HepG2 (cell line): Measurements from ENCODE around the gene NT5C3B. TPM values are rescaled to one million over a fixed set of nuclear protein-coding genes. Genes with fewer than 3 reads are reported as not detected.

Source experiments
- CHCHD3 ChIP-seq: sonication (generic); formaldehyde crosslinking; IDR thresholded peaks from 2 replicates; pipeline ENCODE4 v1.8.0; 2022; ENCODE audit warnings: mild to moderate bottlenecking, missing genetic modification reagents, moderate library complexity
- ETV6 ChIP-seq: sonication (generic); formaldehyde crosslinking; conservative IDR thresholded peaks from 2 replicates; pipeline ENCODE4 v1.4.0; 2020; ENCODE audit warnings: missing genetic modification reagents
- FOXP1 ChIP-seq, 2 experiments: fragments of 450-650 bp in 1 of 2; IDR thresholded peaks; 2 replicates each; pipeline ENCODE4 v1.6.1; 2017 to 2018; ENCODE audit warnings: antibody characterized with exemption in 1 of 2
- HNRNPH1 ChIP-seq: fragments of 200-400 bp; formaldehyde crosslinking; optimal IDR thresholded peaks from 2 replicates; pipeline ENCODE3; 2017; ENCODE audit warnings: mild to moderate bottlenecking, low read depth, low read length
- JDP2 ChIP-seq: sonication (generic); formaldehyde crosslinking; IDR thresholded peaks from 2 replicates; pipeline ENCODE4 v1.8.1; 2022; ENCODE audit warnings: missing genetic modification reagents, borderline replicate concordance
- PLRG1 ChIP-seq: fragments of 450-650 bp; conservative IDR thresholded peaks from 2 replicates; pipeline ENCODE4 v1.6.1; 2016
- RBM39 ChIP-seq: fragments of 200-400 bp; formaldehyde crosslinking; IDR thresholded peaks from one replicate; pipeline ENCODE4 v1.6.1; 2018; ENCODE audit warnings: antibody characterized with exemption, mild to moderate bottlenecking, low read depth, low read length; ENCODE audit not compliant: poor library complexity, severe bottlenecking
- SNRNP70 ChIP-seq: fragments of 200-400 bp; formaldehyde crosslinking; IDR thresholded peaks from 2 replicates; pipeline ENCODE4 v1.6.1; 2017; ENCODE audit warnings: mild to moderate bottlenecking, low read depth, low read length, moderate library complexity
- SRY ChIP-seq: sonication (generic); formaldehyde crosslinking; IDR thresholded peaks from 2 replicates; pipeline ENCODE4 v1.8.0; 2022; ENCODE audit warnings: mild to moderate bottlenecking, missing genetic modification reagents
- SSRP1 ChIP-seq: IDR thresholded peaks from 2 replicates; pipeline ENCODE4 v1.6.1; 2016; ENCODE audit warnings: control low read depth
- TBP ChIP-seq: sonication (generic); formaldehyde crosslinking; IDR thresholded peaks from 2 replicates; pipeline ENCODE4 v1.5.0; 2020; ENCODE audit warnings: missing genetic modification reagents
- TOE1 ChIP-seq: sonication (generic); formaldehyde crosslinking; IDR thresholded peaks from 2 replicates; pipeline ENCODE4 v1.4.0; 2020; ENCODE audit warnings: mild to moderate bottlenecking, missing genetic modification reagents
- ZBTB42 ChIP-seq: sonication (generic); formaldehyde crosslinking; IDR thresholded peaks from 2 replicates; pipeline ENCODE4 v1.5.0; 2020; ENCODE audit warnings: mild to moderate bottlenecking, missing genetic modification reagents
- ZFP82 ChIP-seq: sonication (generic); formaldehyde crosslinking; IDR thresholded peaks from 2 replicates; pipeline ENCODE4 v1.5.1; 2020; ENCODE audit warnings: mild to moderate bottlenecking, missing genetic modification reagents, borderline replicate concordance
- ZNF317 ChIP-seq: sonication (generic); formaldehyde crosslinking; IDR thresholded peaks from 2 replicates; pipeline ENCODE4 v1.5.0; 2020; ENCODE audit warnings: mild to moderate bottlenecking, missing genetic modification reagents
- ZNF451 ChIP-seq: sonication (generic); formaldehyde crosslinking; IDR thresholded peaks from 2 replicates; pipeline ENCODE4 v1.5.0; 2020; ENCODE audit warnings: mild to moderate bottlenecking, missing genetic modification reagents
- polyA plus RNA-seq, 8 experiments: library from polyadenylated mRNA; depleted of rRNA in 3 of 8; stranded (reverse) in 7 of 8; unstranded in 1 of 8; fragments of >200 nt; fragmentation: Illumina TruSeq in 4 of 8; extraction: Trizol in 4 of 8; gene quantifications; 2 replicates each; pipeline versions ENCODE4 v1.2.1 to v1.2.3, GENCODE V29; 2011 to 2016; ENCODE audit warnings: low read depth in 4 of 8, missing spikeins in 1 of 8, mixed read lengths in 1 of 8; ENCODE audit not compliant: insufficient read depth in 1 of 8
- total RNA-seq, 5 experiments: library from RNA; depleted of rRNA; stranded (reverse); fragments of >200 nt; fragmentation: Illumina TruSeq; extraction: Trizol; gene quantifications; 2 replicates each; pipeline ENCODE4 v1.2.3, GENCODE V29; 2016; ENCODE audit warnings: low read depth in 1 of 5
- TF ChIP-seq, protein P1 (sequence below): sonication (generic); formaldehyde crosslinking; IDR thresholded peaks from 2 replicates; pipeline ENCODE4 v1.4.0; 2020; ENCODE audit warnings: missing genetic modification reagents, mild to moderate bottlenecking, borderline replicate concordance
- TF ChIP-seq, protein P2 (sequence below): sonication (generic); formaldehyde crosslinking; IDR thresholded peaks from 2 replicates; pipeline ENCODE4 v1.4.0; 2020; ENCODE audit warnings: missing genetic modification reagents; ENCODE audit errors: not compliant biosample characterization

NT5C3B gene
- total and polyA plus RNA-seq, 2 of the 13 experiments (the other 11 are each of a cell fraction or from before 2014, with no cell fraction given): 104 to 126 TPM

GRCh38 chr17:41864836-41865595, 29.0 kb upstream of the NT5C3B start, which contains the start of gene KLHL11 (continued):
- TF ChIP-seq, protein P1, sequence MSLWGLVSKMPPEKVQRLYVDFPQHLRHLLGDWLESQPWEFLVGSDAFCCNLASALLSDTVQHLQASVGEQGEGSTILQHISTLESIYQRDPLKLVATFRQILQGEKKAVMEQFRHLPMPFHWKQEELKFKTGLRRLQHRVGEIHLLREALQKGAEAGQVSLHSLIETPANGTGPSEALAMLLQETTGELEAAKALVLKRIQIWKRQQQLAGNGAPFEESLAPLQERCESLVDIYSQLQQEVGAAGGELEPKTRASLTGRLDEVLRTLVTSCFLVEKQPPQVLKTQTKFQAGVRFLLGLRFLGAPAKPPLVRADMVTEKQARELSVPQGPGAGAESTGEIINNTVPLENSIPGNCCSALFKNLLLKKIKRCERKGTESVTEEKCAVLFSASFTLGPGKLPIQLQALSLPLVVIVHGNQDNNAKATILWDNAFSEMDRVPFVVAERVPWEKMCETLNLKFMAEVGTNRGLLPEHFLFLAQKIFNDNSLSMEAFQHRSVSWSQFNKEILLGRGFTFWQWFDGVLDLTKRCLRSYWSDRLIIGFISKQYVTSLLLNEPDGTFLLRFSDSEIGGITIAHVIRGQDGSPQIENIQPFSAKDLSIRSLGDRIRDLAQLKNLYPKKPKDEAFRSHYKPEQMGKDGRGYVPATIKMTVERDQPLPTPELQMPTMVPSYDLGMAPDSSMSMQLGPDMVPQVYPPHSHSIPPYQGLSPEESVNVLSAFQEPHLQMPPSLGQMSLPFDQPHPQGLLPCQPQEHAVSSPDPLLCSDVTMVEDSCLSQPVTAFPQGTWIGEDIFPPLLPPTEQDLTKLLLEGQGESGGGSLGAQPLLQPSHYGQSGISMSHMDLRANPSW: no peak
- no peak for TF ChIP-seq HNRNPH1
- TF ChIP-seq ZNF317: 0 out of 2 replicates have a peak, but pooled peaks have one; percentile 7
- TF ChIP-seq ZBTB42 (CRISPR knock-in tag): 0 out of 2 replicates have a peak, but pooled peaks have one; percentile 81
- TF ChIP-seq PLRG1: no peak
- TF ChIP-seq SRY (CRISPR knock-in tag): no peak; the same call in 1 of the 2 replicates
- TF ChIP-seq RBM39: peak; percentile 85
- TF ChIP-seq, protein P2, sequence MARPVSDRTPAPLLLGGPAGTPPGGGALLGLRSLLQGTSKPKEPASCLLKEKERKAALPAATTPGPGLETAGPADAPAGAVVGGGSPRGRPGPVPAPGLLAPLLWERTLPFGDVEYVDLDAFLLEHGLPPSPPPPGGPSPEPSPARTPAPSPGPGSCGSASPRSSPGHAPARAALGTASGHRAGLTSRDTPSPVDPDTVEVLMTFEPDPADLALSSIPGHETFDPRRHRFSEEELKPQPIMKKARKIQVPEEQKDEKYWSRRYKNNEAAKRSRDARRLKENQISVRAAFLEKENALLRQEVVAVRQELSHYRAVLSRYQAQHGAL (CRISPR knock-in tag): no peak
- TF ChIP-seq SNRNP70: no peak
- no peak for TF ChIP-seq SSRP1 (CRISPR knock-in tag)
- TF ChIP-seq FOXP1 (IDR thresholded peaks at IDR 0.05): no peak
- no peak for TF ChIP-seq FOXP1 (CRISPR knock-in tag; IDR thresholded peaks at IDR 0.05)
- TF ChIP-seq ZFP82 (CRISPR knock-in tag): no peak
- peak; percentile 58; the same call in 1 of the 2 replicates for TF ChIP-seq TBP
- TF ChIP-seq CHCHD3 (CRISPR knock-in tag): no peak
- TF ChIP-seq TOE1 (CRISPR knock-in tag): peak; percentile 97
- TF ChIP-seq JDP2 (CRISPR knock-in tag): no peak
- peak; percentile 78 for TF ChIP-seq ZNF451 (CRISPR knock-in tag)
- TF ChIP-seq ETV6 (CRISPR knock-in tag): peak; percentile 77; the same call in 1 of the 2 replicates
